GM18873 (cell line): Measurements from ENCODE around the gene MRPS9.

Experiments used
- ATAC-seq: cut with Tn5 transposase; IDR thresholded peaks from one replicate; pipeline ENCODE4 v1.9.1; 2021; ENCODE audit warnings: mild to moderate bottlenecking, moderate library complexity, moderate number of reproducible peaks; ENCODE audit not compliant: unreplicated experiment, low FRiP score

Gene MRPS9

GRCh38 chr2:105144941-105145300 lies 107.1 kb downstream of the MRPS9 start:
- no peak for ATAC-seq

- ATAC-seq: no peak
These were observed 111.4 kb downstream of the MRPS9 start for GRCh38 chr2:105149272-105149671.
